ENCODE data around the gene TMEM178B.

DNA sequence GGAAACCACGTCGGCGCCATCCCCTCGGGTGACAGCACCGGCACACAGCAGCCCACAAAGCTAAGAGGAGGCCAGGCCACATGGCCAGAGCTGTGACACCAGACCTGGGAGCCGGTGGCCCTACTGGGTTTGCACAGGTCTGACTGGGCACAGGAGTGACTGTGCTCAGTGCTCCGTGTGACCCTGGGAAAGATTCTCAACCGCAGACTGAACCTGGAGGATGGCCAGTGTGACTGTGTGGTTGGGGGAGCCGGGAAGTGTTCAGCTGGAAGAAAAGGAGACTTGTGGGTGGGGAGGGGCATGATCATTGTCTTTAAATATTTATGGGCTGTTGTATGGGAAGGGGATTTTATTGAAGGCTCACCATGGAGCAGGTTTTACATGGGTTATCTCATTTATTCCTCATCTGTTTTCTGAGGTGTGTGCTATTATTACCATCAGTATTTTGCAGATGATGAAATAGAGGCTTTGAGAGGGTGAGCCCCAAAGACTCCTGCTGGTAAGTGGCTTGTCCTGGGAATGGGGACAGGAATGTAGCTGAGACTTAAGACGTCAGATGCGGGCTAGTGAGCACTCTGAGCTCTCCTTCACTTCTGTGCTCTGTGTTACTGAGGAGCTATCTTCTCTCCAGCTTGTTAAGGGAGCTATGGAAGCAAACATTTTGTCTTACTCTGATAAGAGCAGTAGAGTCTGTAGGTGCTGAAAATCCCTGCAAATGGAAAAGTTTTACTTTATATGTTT is 127.5 kb downstream of the TMEM178B start:
- TF ChIP-seq CTCF (IDR thresholded peaks at IDR 0.05): no peak
- no peak for TF ChIP-seq POLR2A (IDR thresholded peaks at IDR 0.05; ENCODE audit: low read depth)
- no peak for TF ChIP-seq EP300 (IDR thresholded peaks at IDR 0.05)
- no peak for TF ChIP-seq POLR2AphosphoS5 (IDR thresholded peaks at IDR 0.05)

Data from esophagus muscularis mucosa (tissue), 4 donors.